GM23338 (cell line): Measurements from ENCODE around the gene ELMO2. TPM values are rescaled to one million over a fixed set of nuclear protein-coding genes. Genes with fewer than 3 reads are reported as not detected.

Experiments
- ATAC-seq: fragments of 200-7000 bp; cut with Tn5 transposase; 3 replicates; pipeline ENCODE4 v1.9.1; 2020
- DNase-seq: peaks from one replicate; pipeline ENCODE4 v3.0.0-alpha.2; 2015; ENCODE audit warnings: low spot score
- H2AFZ ChIP-seq: fragments of 200-600 bp; sonication (generic); 2 replicates; pipeline ENCODE4 v1.8.0; 2016; ENCODE audit warnings: antibody characterized with exemption, mild to moderate bottlenecking, moderate library complexity
- H3F3A ChIP-seq: fragments of 200-600 bp; sonication (generic); replicated peaks from 2 replicates; pipeline ENCODE4 v1.8.0; 2017; ENCODE audit warnings: antibody characterized with exemption, mixed run types, low read depth
- H3K27ac ChIP-seq: fragments of 200-600 bp; sonication (generic); 2 replicates; pipeline ENCODE4 v1.6.1; 2016; ENCODE audit warnings: low read depth
- H3K27me3 ChIP-seq: fragments of 200-600 bp; sonication (generic); 2 replicates; pipeline ENCODE4 v1.8.0; 2016; ENCODE audit warnings: mild to moderate bottlenecking, mixed run types, moderate library complexity; ENCODE audit not compliant: insufficient read depth
- H3K36me3 ChIP-seq: fragments of 200-600 bp; sonication (generic); 2 replicates; pipeline ENCODE4 v1.8.0; 2016; ENCODE audit warnings: mild to moderate bottlenecking; ENCODE audit not compliant: insufficient read depth
- H3K4me1 ChIP-seq: fragments of 200-600 bp; sonication (generic); 2 replicates; pipeline ENCODE4 v1.8.0; 2016; ENCODE audit warnings: mild to moderate bottlenecking, moderate library complexity; ENCODE audit not compliant: insufficient read depth
- H3K4me2 ChIP-seq: fragments of 200-600 bp; sonication (generic); 2 replicates; pipeline ENCODE4 v1.7.1; 2017; ENCODE audit warnings: mixed run types
- H3K4me3 ChIP-seq: fragments of 200-600 bp; sonication (generic); 2 replicates; pipeline ENCODE4 v1.6.1; 2016; ENCODE audit warnings: mixed run types
- H3K79me2 ChIP-seq: fragments of 200-600 bp; sonication (generic); replicated peaks from 2 replicates; pipeline ENCODE4 v1.8.0; 2017; ENCODE audit warnings: mild to moderate bottlenecking; ENCODE audit not compliant: insufficient read depth
- H3K9me2 ChIP-seq: fragments of 200-600 bp; sonication (generic); 2 replicates; pipeline ENCODE4 v1.8.0; 2017; ENCODE audit not compliant: insufficient read depth
- H4K20me1 ChIP-seq: fragments of 200-600 bp; sonication (generic); replicated peaks from 2 replicates; pipeline ENCODE4 v1.8.0; 2017; ENCODE audit warnings: mild to moderate bottlenecking; ENCODE audit not compliant: insufficient read depth
- H3K27ac Mint-ChIP-seq: 2 replicates; pipeline ENCODE4 v1.8.0; 2020; ENCODE audit warnings: inconsistent platforms, mild to moderate bottlenecking, moderate library complexity, mixed read lengths
- H3K27me3 Mint-ChIP-seq: 3 replicates; pipeline ENCODE4 v1.8.0; 2022; ENCODE audit warnings: low read depth, mild to moderate bottlenecking, moderate library complexity, mixed read lengths, inconsistent platforms; ENCODE audit not compliant: insufficient read depth, poor library complexity
- H3K36me3 Mint-ChIP-seq: 3 replicates; pipeline ENCODE4 v1.8.0; 2021; ENCODE audit warnings: low read depth, mild to moderate bottlenecking, inconsistent platforms, moderate library complexity, mixed read lengths
- H3K4me1 Mint-ChIP-seq: 3 replicates; pipeline ENCODE4 v1.8.0; 2020; ENCODE audit warnings: mild to moderate bottlenecking, inconsistent platforms, mixed read lengths
- H3K4me3 Mint-ChIP-seq: 3 replicates; pipeline ENCODE4 v1.8.0; 2021; ENCODE audit warnings: moderate library complexity, mild to moderate bottlenecking, inconsistent platforms, mixed read lengths
- H3K9me3 Mint-ChIP-seq: 3 replicates; pipeline ENCODE4 v1.8.0; 2020; ENCODE audit warnings: moderate library complexity, mild to moderate bottlenecking, inconsistent platforms, mixed read lengths
- CREB1 ChIP-seq: fragments of 250-450 bp; sonication (Bioruptor Pico); IDR thresholded peaks from 2 replicates; pipeline ENCODE4 v1.5.0; 2020; ENCODE audit warnings: low read depth, mild to moderate bottlenecking, moderate library complexity
- CTCF ChIP-seq, 2 experiments: fragments of 200-600 bp in 1 of 2; sonication (generic) in 1 of 2; conservative IDR thresholded peaks; 2 replicates each; pipeline versions ENCODE4 v1.5.1 to v1.6.1; 2016 to 2017; ENCODE audit warnings: antibody characterized with exemption in 2 of 2, low read depth in 2 of 2, mild to moderate bottlenecking in 2 of 2, moderate library complexity in 1 of 2
- ETS1 ChIP-seq: IDR thresholded peaks from 2 replicates; pipeline ENCODE4 v1.6.1; 2016; ENCODE audit warnings: antibody characterized with exemption
- EZH2 ChIP-seq: fragments of 200-600 bp; sonication (generic); IDR thresholded peaks from one replicate; pipeline ENCODE4 v1.8.0; 2017; ENCODE audit warnings: antibody characterized with exemption, mild to moderate bottlenecking, low read depth; ENCODE audit not compliant: unreplicated experiment
- EZH2phosphoT487 ChIP-seq: fragments of 200-600 bp; sonication (generic); IDR thresholded peaks from one replicate; pipeline ENCODE4 v1.8.1; 2018; ENCODE audit warnings: antibody characterized with exemption; ENCODE audit not compliant: unreplicated experiment
- NANOG ChIP-seq: IDR thresholded peaks from 2 replicates; pipeline ENCODE4 v1.6.1; 2016; ENCODE audit warnings: antibody characterized with exemption, borderline replicate concordance
- POLR2AphosphoS5 ChIP-seq: IDR thresholded peaks from 2 replicates; pipeline ENCODE4 v1.6.1; 2016; ENCODE audit warnings: antibody characterized with exemption, low read depth
- REST ChIP-seq: IDR thresholded peaks from one replicate; pipeline ENCODE4 v1.6.1; 2018; ENCODE audit warnings: antibody characterized with exemption; ENCODE audit not compliant: unreplicated experiment
- ZNF114 ChIP-seq: fragments of 250-450 bp; sonication (Bioruptor Pico); IDR thresholded peaks from 2 replicates; pipeline ENCODE4 v1.5.0; 2020; ENCODE audit warnings: mild to moderate bottlenecking, moderate library complexity
- ZNF331 ChIP-seq: fragments of 250-450 bp; sonication (Bioruptor Pico); IDR thresholded peaks from 2 replicates; pipeline ENCODE4 v1.5.0; 2020; ENCODE audit warnings: low read depth, mild to moderate bottlenecking, moderate library complexity
- polyA plus RNA-seq: library from polyadenylated mRNA; unstranded; fragments of >200 nt; fragmentation: Nextera tagmentation; extraction: Ambion mirVana; gene quantifications from 2 replicates; pipeline ENCODE4 v1.2.1, GENCODE V29; 2016
- total RNA-seq: library from RNA; depleted of rRNA; stranded (reverse); fragments of >200 nt; shearing (Covaris generic); gene quantifications from 2 replicates; pipeline ENCODE4 v1.2.3, GENCODE V29; 2014

The ELMO2 gene
- total and polyA plus RNA-seq, 2 experiments from 2014 or later: 15.1 to 44.1 TPM

GRCh38 chr20:46434597-46434996 is 28.2 kb upstream of the ELMO2 start:
- no peak for DNase-seq
- TF ChIP-seq EZH2: no peak
- TF ChIP-seq ZNF114 (CRISPR knock-in tag): no peak
- Histone ChIP-seq H2AFZ (no peak overlapping the region), H3K9me2 (no peaks in the 10 kb centered on the region), H3K79me2 (no peaks in the 10 kb centered on the region), H3F3A (no peaks in the 10 kb centered on the region), H4K20me1 (no peaks in the 10 kb centered on the region; the same call in 1 of the 2 replicates), H3K4me3 (no peak overlapping the region), H3K4me2 (no peak overlapping the region), H3K4me1 (no peaks in the 10 kb centered on the region), H3K36me3 (no peaks in the 10 kb centered on the region), H3K27ac (no peak overlapping the region), H3K27me3 (no peaks in the 10 kb centered on the region)
- Mint-ChIP-seq H3K4me1 (no peaks in the 10 kb centered on the region; the same call in 2 of the 3 replicates), H3K4me3 (no peak overlapping the region), H3K27me3 (peaks cover 2% of the 10 kb centered on the region), H3K9me3 (no peaks in the 10 kb centered on the region), H3K36me3 (peaks cover 5% of the 10 kb centered on the region; the same call in 2 of the 3 replicates), H3K27ac (no peak overlapping the region)
- no peak for ATAC-seq

- Histone ChIP-seq H3K36me3 (no peaks in the 10 kb centered on the region), H3K79me2 (no peaks in the 10 kb centered on the region), H3K4me2 (no peak overlapping the region), H3K27ac (no peak overlapping the region), H4K20me1 (no peaks in the 10 kb centered on the region; the same call in 1 of the 2 replicates), H3F3A (no peaks in the 10 kb centered on the region), H2AFZ (no peak overlapping the region), H3K9me2 (no peaks in the 10 kb centered on the region), H3K4me1 (no peaks in the 10 kb centered on the region), H3K4me3 (no peak overlapping the region), H3K27me3 (no peaks in the 10 kb centered on the region)
- Mint-ChIP-seq H3K27ac (no peak overlapping the region), H3K4me1 (no peaks in the 10 kb centered on the region; the same call in 2 of the 3 replicates), H3K27me3 (peaks cover 2% of the 10 kb centered on the region), H3K4me3 (no peak overlapping the region), H3K9me3 (no peaks in the 10 kb centered on the region), H3K36me3 (peaks cover 5% of the 10 kb centered on the region; the same call in 2 of the 3 replicates)
- ATAC-seq: no peak
- DNase-seq: no peak
- TF ChIP-seq EZH2phosphoT487 (no peak), CREB1 (CRISPR knock-in tag) (no peak), EZH2 (no peak), ETS1 (no peak), POLR2AphosphoS5 (no peak), ZNF331 (no peak), NANOG (no peak), CTCF (conservative IDR thresholded peaks at IDR 0.05; ENCODE audit: low read depth in 2 of 2) (no peak), ZNF114 (CRISPR knock-in tag) (no peak), REST (no peak)
Observed at GRCh38 chr20:46433051-46433450, 26.6 kb upstream of the ELMO2 start.
